Activated T-helper 1 cell treated with anti-CD3 and anti-CD28 coated beads, Interleukin-12 subunit alpha, Interleukin-12 subunit beta, Interleukin-2, Interleukin-4 antibody, amounts not matched to agents 30 ng/mL and 10 ng/mL and 1 ng/mL, durations not matched to agents 14 hours and 24 hours and 36 hours (primary cell): Measurements from ENCODE around the gene ARHGEF12. TPM values are rescaled to one million over a fixed set of nuclear protein-coding genes. Genes with fewer than 3 reads are reported as not detected.

Experiments
- DNase-seq: peaks from one replicate; pipeline ENCODE4 v3.0.0; 2021; ENCODE audit warnings: low spot score
- H3K27ac Mint-ChIP-seq: one replicate; pipeline ENCODE4 v1.8.0; 2021; ENCODE audit warnings: mild to moderate bottlenecking, mixed read lengths
- H3K27me3 Mint-ChIP-seq: one replicate; pipeline ENCODE4 v1.8.0; 2022; ENCODE audit warnings: mild to moderate bottlenecking, moderate library complexity, mixed read lengths; ENCODE audit not compliant: insufficient read depth
- H3K36me3 Mint-ChIP-seq: one replicate; pipeline ENCODE4 v1.8.0; 2021; ENCODE audit warnings: low read depth, mixed read lengths
- H3K4me1 Mint-ChIP-seq: one replicate; pipeline ENCODE4 v1.8.0; 2021; ENCODE audit warnings: low read depth, mixed read lengths
- H3K4me3 Mint-ChIP-seq: one replicate; pipeline ENCODE4 v1.8.0; 2021; ENCODE audit warnings: mild to moderate bottlenecking, moderate library complexity, mixed read lengths
- H3K9me3 Mint-ChIP-seq: one replicate; pipeline ENCODE4 v1.8.0; 2021; ENCODE audit warnings: mixed read lengths
- intact Hi-C: fragments of 100-400 bp; cut with micrococcal nuclease; formaldehyde crosslinking; loops from one replicate; pipeline ENCODE4 v1.15.1; 2024
- total RNA-seq: library from RNA; stranded (reverse); gene quantifications from 2 replicates; pipeline ENCODE4 v1.2.3, GENCODE V29; 2022

Gene ARHGEF12
- total RNA-seq, 1 donor from 2014 or later = 26.0 TPM

DNA sequence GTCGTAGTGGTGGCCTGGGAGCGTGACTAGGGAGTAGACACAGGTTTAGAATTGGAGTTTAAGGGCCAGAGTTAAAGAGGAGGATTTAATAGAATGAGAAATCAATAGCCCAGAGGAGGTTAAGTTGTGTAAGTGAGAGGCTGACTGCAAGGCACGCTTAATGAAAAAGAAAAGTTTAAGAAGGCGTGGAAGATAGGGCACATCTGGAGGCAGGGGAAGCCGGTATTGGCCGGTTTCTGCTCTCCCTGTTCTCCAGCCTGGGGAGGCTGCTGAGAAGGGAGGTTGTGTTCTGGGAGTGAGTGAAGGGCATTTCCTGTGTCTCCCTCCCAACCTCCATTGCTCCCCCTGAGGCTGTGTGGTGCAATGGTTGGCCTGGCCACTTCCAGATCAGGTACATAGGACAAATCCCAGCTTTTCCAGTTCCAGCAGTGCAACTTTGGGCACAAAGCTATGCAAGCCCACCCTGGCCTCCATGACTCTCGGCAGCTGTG lies 181.6 kb downstream of the ARHGEF12 start:
- Mint-ChIP-seq H3K27ac (no peak overlapping the region), H3K27me3 (peaks cover 38% of the 10 kb centered on the region), H3K9me3 (no peaks in the 10 kb centered on the region), H3K36me3 (no peaks in the 10 kb centered on the region), H3K4me3 (no peak overlapping the region), H3K4me1 (no peaks in the 10 kb centered on the region)
- DNase-seq = no peak
- intact Hi-C loops = no loop called here

DNA sequence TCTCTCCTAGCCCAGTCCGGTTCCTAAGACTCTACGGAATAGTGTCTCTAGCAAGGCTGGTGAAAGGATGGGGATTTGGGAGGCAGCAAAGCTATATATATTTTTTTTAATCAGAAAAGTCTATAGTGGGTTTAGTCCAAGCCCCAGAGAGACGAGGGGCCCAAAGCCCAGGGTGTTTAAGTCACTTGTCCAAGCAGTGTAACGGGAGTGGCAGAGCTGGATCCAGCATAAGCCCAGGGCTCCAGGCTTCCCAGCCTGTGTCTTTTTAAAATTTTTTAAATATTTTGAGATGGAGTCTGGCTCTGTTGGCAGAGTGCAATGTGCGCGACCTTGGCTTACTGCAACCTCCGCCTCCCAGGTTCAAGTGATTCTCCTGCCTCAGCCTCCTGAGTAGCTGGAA lies 182.1 kb downstream of the ARHGEF12 start:
- Mint-ChIP-seq H3K4me1 (no peaks in the 10 kb centered on the region), H3K9me3 (no peaks in the 10 kb centered on the region), H3K4me3 (no peak overlapping the region), H3K36me3 (no peaks in the 10 kb centered on the region), H3K27ac (no peak overlapping the region), H3K27me3 (peaks cover 34% of the 10 kb centered on the region)
- DNase-seq = no peak
- intact Hi-C loops = no loop called here

DNA sequence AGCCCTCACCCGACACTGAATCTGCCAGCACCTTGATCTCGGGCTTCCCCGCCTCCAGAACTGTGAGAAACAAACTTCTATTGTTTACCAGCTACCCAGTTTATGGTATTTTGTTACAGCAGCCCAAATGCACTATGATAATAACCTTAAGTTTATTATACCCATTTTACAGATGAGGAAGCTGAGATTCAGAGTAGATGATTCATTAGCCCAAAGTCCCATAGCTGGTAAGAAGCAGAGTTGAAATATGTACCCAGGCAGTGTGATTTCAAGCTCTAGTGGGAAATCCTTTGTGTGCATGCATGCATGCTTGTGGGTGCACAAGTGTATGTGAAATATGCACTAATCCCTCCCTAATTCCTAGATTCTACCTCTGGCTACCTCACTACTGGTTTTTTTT lies 183.3 kb downstream of the ARHGEF12 start:
- no peaks in the 10 kb centered on the region for H3K36me3 Mint-ChIP-seq
- H3K27me3 Mint-ChIP-seq = peaks cover 26% of the 10 kb centered on the region
- no peak for DNase-seq
- no peaks in the 10 kb centered on the region for H3K4me1 Mint-ChIP-seq
- H3K9me3 Mint-ChIP-seq = no peaks in the 10 kb centered on the region
- H3K27ac Mint-ChIP-seq = no peak overlapping the region
- intact Hi-C loops = no loop called here
- H3K4me3 Mint-ChIP-seq = no peak overlapping the region

DNA sequence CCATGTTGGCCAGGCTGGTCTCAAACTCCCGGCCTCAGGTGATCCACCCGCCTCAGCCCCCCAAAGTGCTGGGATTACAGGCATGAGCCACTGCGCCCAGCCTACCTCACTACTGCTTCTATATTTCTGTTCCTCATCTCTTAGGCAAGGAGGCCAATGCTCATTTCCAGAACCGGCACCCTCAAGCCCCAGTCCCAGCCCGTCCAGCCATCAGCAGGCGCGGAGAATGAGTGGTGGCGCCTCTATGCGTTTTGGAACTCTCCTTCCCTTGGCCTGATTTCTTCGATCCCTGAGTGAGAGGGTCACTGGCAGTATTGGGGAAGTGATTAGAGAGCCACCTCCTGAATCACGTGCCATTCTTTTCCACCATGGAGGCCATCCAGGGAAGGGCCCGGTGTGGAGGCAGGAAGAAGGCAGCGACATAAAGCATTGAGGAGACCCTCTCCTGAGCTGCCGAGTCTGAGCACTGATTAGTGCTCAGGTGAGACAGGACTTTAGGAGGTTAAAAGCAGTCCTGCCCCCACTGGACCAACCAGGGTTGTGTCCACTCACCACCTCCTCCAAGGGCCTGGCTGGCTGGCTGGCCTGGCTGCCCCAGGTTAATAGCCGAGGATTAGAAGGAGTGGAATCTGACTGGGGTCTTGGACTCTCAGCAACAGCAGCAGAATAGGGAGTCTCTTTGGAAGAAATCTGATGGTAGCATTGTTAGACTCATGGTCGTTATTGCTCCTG lies 184.0 kb downstream of the ARHGEF12 start:
- no peak for DNase-seq
- Mint-ChIP-seq H3K27me3 (peaks cover 23% of the 10 kb centered on the region), H3K4me1 (no peaks in the 10 kb centered on the region), H3K36me3 (no peaks in the 10 kb centered on the region), H3K9me3 (no peaks in the 10 kb centered on the region), H3K4me3 (no peak overlapping the region), H3K27ac (no peak overlapping the region)
- intact Hi-C loops = no loop called here

DNA sequence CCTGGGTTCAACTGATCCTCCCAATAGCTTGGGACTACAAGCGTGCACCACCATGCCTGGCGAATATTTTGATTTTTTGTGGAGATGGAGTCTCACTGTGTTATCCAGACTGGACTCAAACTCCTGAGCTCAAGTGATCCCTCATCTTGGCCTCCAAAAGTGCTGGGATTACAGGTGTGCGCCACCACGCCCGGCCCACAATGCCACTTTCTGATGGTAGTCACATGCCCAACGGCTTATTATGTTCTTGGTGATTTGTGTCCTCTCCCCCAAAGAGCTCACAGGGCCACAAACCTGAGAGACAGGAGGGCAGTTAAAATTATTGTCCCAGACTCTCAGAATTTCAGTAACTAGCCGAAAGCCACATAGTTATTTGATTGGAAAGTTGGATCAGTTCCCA lies 185.0 kb downstream of the ARHGEF12 start:
- no peaks in the 10 kb centered on the region for H3K9me3 Mint-ChIP-seq
- no peaks in the 10 kb centered on the region for H3K4me1 Mint-ChIP-seq
- H3K36me3 Mint-ChIP-seq = no peaks in the 10 kb centered on the region
- H3K27me3 Mint-ChIP-seq = peaks cover 15% of the 10 kb centered on the region
- no peak overlapping the region for H3K27ac Mint-ChIP-seq
- H3K4me3 Mint-ChIP-seq = no peak overlapping the region
- intact Hi-C loops = no loop called here
- no peak for DNase-seq

DNA sequence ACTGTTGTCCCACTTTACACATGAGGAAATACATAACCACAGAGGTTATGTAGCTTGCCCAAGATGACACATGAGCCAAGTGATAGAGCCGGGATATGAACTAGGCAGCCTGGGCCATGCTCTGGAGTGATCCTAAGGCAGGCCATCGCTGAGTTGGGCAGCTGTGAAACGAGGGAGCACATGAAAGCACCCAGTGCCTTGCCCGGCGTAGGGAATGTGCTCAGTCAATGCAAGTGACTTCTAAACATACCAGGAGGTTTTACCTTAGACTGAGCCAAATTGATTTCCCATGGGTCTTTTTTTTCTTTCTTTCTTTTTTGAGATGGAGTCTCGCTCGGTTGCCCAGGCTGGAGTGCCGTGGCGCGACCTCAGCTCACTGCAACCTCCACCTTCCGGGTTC lies 185.8 kb downstream of the ARHGEF12 start:
- no peaks in the 10 kb centered on the region for H3K4me1 Mint-ChIP-seq
- intact Hi-C loops = no loop called here
- H3K4me3 Mint-ChIP-seq = no peak overlapping the region
- H3K27ac Mint-ChIP-seq = no peak overlapping the region
- no peaks in the 10 kb centered on the region for H3K36me3 Mint-ChIP-seq
- no peak for DNase-seq
- H3K9me3 Mint-ChIP-seq = no peaks in the 10 kb centered on the region
- peaks cover 12% of the 10 kb centered on the region for H3K27me3 Mint-ChIP-seq

DNA sequence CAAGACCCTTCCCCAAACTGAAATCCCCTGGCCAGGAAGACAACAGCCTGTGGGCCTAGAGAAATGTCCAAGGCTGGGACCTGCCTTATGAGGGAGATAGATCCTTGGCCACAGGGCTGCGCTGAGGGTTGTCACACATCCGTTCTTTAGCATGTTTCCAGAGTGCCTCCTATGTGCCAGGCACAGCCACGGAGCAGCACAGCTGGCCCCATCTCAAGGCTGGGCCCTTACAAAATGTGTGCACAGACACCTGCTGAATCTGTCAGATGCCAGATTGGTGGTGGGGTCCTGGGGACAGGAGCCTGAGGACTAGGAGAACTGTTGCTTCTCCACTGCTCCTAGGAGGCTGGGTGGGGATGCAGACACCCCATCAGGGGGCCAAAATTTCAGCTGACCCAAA lies 186.5 kb downstream of the ARHGEF12 start:
- H3K4me3 Mint-ChIP-seq = no peak overlapping the region
- DNase-seq = no peak
- intact Hi-C loops = no loop called here
- H3K9me3 Mint-ChIP-seq = no peaks in the 10 kb centered on the region
- H3K36me3 Mint-ChIP-seq = no peaks in the 10 kb centered on the region
- H3K27me3 Mint-ChIP-seq = peaks cover 12% of the 10 kb centered on the region
- H3K27ac Mint-ChIP-seq = no peak overlapping the region
- H3K4me1 Mint-ChIP-seq = no peaks in the 10 kb centered on the region

DNA sequence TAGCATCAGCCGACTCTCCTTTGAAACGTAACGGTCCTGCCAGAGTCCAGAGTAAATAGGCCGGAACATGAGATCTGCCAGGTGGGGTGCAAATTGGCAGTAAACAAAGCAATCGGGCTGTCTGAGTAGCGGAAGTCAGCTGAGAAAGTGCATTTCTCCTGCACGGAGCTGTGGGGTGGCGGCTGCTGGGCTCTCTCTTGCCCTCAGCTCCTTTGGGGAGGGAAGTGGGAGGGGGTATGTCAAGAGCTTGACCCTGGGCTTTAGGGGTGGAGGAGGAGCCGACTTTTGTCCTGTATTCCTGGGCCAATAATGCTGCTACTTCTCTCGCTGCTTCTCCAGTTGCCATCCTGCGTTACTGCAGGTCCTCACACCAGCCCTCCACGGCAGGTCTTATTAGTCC lies 187.0 kb downstream of the ARHGEF12 start:
- Mint-ChIP-seq H3K4me3 (no peak overlapping the region), H3K9me3 (no peaks in the 10 kb centered on the region), H3K36me3 (no peaks in the 10 kb centered on the region), H3K4me1 (no peaks in the 10 kb centered on the region), H3K27me3 (peaks cover 12% of the 10 kb centered on the region), H3K27ac (no peak overlapping the region)
- DNase-seq = no peak
- intact Hi-C loops = no loop called here

DNA sequence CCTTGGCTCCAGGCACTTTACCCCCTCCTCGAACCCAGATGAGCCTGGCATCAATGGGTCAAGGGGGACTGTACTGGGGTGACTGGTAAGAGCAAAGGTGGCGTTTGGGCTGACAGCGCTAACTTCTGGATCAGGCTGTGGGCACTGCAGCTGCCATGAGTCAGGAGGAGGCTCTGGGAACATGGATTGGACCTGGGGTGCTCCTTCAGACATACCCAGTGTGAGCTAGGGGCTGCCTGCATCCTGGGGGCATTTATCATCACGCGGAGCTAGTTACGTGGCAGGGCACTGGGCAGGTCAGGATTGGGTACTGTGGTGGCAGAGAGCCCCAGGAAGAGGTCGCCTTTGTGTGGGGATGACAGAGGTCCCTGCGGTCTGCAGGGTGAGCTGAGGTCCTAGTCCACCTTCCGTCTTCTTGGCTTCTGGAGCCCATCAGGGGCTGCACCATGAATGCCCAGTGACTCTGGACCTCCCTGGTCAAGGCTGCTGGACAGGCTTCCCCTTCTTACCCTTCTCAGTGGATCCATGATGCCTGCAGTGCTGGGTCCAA lies 188.4 kb downstream of the ARHGEF12 start:
- Mint-ChIP-seq H3K4me3 (no peak overlapping the region), H3K27ac (no peak overlapping the region), H3K4me1 (no peaks in the 10 kb centered on the region), H3K36me3 (no peaks in the 10 kb centered on the region), H3K27me3 (peaks cover 16% of the 10 kb centered on the region), H3K9me3 (no peaks in the 10 kb centered on the region)
- no peak for DNase-seq
- intact Hi-C loops = no loop called here

DNA sequence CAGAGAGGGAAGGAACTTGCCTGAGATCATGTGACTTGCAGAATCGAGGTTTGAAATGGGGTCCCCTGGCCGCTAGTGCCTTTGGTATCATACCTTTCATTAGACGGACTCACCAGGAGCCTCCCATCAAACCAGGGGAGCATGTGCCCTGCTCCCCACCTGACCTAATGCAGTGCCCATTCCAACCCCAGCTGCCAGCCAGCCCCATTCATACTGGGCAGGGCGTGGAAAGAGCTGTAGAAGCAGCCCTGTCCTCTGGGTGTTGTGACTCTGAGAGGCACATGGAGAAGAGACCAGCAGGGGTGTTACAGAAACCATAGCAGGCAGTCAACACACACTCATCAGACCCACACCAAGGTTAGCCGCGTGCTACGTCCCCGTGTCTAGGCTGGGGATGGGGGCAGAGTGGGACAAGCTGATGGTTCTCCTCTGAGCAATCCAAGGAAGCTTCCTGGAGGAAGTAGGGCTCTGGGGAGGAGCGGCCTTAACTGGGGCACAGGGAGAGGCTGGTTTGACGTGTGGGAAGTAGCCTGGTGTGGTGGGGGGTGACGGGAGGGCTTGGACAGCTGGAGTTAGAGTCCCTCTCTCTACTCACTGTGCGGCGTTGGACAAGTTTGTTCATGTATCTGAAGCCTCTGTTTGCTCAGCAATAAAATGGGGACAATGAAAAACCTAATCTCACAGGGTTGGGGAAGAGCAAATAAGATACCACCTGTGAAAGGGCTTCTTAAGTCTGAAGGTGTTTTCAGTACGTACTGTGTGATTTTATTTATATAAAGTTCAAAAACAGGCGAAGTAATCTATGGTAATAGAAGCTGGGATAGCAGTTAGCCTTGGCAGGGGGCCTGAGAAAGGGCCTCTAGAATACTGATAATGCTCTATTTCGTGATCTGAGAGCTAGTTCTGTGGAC lies 189.3 kb downstream of the ARHGEF12 start:
- Mint-ChIP-seq H3K9me3 (no peaks in the 10 kb centered on the region), H3K27me3 (peaks cover 15% of the 10 kb centered on the region), H3K36me3 (no peaks in the 10 kb centered on the region), H3K4me3 (no peak overlapping the region), H3K4me1 (no peaks in the 10 kb centered on the region), H3K27ac (no peak overlapping the region)
- intact Hi-C loops = no loop called here
- no peak for DNase-seq

DNA sequence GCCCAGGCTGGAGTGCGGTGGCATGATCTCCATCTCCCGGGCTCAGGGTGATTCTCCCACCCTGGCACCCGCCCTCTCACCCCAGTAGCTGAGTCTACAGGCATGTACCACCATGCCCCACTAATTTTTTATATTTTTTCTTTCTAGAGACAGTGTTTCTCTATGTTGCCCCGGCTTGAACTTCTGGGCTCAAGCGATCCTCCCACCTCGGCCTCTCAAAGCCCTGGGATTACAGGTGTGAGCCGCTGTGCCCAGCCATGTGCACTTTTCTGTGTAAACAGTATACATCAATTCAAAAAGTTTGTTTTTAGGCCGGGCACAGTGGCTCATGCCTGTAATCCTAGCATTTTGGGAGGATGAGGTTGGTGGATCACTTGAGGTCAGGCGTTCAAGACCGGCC lies 190.0 kb downstream of the ARHGEF12 start:
- Mint-ChIP-seq H3K27me3 (peaks cover 15% of the 10 kb centered on the region), H3K27ac (no peak overlapping the region), H3K4me3 (no peak overlapping the region), H3K4me1 (no peaks in the 10 kb centered on the region), H3K36me3 (no peaks in the 10 kb centered on the region), H3K9me3 (no peaks in the 10 kb centered on the region)
- no peak for DNase-seq
- intact Hi-C loops = no loop called here

DNA sequence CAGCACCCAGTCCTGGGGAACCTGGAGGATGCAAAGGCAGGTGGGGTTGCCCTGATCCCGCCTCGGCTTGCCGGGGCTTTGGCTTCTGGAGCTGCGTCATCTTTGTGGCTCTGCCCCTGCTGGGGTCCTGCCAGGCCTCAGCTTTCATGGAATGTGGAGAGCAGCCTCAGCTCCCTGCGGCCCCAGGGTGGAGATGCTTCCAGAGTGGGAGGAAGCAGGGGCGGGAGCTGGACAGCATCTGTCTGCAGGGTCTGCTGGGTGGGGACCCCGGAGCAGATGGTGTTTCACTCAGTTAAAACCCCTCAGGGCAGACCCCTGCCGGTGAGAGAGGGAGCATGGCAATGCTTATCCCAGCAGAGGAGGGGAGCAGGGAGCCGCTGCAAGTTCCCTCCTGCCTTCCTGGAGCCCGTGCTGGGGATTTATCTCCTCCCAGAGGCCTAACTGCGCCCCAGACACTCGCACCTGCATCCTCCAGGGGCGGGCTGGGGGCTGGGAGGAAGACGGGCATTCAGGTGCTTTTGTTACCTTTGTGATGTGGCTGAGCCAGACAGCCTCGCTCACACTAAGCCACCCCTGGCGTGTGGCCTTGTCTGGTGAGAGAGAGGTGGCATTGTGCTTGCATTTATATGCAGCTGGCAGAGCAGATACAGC lies 191.0 kb downstream of the ARHGEF12 start:
- no peak for DNase-seq
- Mint-ChIP-seq H3K4me1 (no peaks in the 10 kb centered on the region), H3K4me3 (no peak overlapping the region), H3K27ac (no peak overlapping the region), H3K9me3 (no peaks in the 10 kb centered on the region), H3K36me3 (no peaks in the 10 kb centered on the region), H3K27me3 (peaks cover 13% of the 10 kb centered on the region)
- intact Hi-C loops = no loop called here

DNA sequence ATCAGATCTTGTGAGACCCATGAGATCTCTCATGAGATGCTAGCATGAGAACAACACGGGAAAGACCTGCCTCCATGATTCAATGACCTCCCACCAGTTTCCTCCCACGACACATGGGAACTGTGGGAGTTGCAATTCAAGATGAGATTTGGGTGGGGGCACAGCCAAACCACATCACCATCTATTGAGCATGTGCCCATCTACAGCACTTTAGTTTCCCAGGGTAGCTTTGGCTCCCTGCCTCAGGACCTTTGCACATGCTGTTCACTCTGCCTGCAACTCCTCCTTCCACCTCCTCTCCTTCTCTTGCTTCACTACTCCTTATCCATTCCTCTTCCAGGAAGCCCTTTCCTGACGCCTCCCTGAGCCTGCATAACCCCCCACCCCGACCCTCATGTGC lies 192.5 kb downstream of the ARHGEF12 start:
- Mint-ChIP-seq H3K27ac (no peak overlapping the region), H3K27me3 (peaks cover 4% of the 10 kb centered on the region), H3K9me3 (no peaks in the 10 kb centered on the region), H3K4me1 (no peaks in the 10 kb centered on the region), H3K36me3 (no peaks in the 10 kb centered on the region), H3K4me3 (no peak overlapping the region)
- intact Hi-C loops = no loop called here
- no peak for DNase-seq
